Epithelial cell of esophagus (primary cell): ENCODE measurements around the gene IFT172.
"Not testable (repeated sequence)": the region's sequence is repeated elsewhere in the genome, so short reads cannot be mapped to it uniquely, and the experiment has no call there.

Experiments
- DNase-seq: peaks from one replicate; pipeline ENCODE4 v3.0.0; 2010; ENCODE audit warnings: low read depth
- H3K4me3 ChIP-seq: 2 replicates; pipeline ENCODE4 v1.5.1; 2011; ENCODE audit warnings: mild to moderate bottlenecking, low read length, control low read depth
- TF ChIP-seq, protein P1 (sequence below): IDR thresholded peaks from 2 replicates; pipeline ENCODE4 v1.5.1; 2011; ENCODE audit warnings: low read depth, mild to moderate bottlenecking, low read length, control low read depth, inconsistent platforms; ENCODE audit not compliant: insufficient read depth; ENCODE audit errors: missing control alignments

Gene IFT172, protein sequence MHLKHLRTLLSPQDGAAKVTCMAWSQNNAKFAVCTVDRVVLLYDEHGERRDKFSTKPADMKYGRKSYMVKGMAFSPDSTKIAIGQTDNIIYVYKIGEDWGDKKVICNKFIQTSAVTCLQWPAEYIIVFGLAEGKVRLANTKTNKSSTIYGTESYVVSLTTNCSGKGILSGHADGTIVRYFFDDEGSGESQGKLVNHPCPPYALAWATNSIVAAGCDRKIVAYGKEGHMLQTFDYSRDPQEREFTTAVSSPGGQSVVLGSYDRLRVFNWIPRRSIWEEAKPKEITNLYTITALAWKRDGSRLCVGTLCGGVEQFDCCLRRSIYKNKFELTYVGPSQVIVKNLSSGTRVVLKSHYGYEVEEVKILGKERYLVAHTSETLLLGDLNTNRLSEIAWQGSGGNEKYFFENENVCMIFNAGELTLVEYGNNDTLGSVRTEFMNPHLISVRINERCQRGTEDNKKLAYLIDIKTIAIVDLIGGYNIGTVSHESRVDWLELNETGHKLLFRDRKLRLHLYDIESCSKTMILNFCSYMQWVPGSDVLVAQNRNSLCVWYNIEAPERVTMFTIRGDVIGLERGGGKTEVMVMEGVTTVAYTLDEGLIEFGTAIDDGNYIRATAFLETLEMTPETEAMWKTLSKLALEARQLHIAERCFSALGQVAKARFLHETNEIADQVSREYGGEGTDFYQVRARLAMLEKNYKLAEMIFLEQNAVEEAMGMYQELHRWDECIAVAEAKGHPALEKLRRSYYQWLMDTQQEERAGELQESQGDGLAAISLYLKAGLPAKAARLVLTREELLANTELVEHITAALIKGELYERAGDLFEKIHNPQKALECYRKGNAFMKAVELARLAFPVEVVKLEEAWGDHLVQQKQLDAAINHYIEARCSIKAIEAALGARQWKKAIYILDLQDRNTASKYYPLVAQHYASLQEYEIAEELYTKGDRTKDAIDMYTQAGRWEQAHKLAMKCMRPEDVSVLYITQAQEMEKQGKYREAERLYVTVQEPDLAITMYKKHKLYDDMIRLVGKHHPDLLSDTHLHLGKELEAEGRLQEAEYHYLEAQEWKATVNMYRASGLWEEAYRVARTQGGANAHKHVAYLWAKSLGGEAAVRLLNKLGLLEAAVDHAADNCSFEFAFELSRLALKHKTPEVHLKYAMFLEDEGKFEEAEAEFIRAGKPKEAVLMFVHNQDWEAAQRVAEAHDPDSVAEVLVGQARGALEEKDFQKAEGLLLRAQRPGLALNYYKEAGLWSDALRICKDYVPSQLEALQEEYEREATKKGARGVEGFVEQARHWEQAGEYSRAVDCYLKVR (N-terminal part only)

DNA sequence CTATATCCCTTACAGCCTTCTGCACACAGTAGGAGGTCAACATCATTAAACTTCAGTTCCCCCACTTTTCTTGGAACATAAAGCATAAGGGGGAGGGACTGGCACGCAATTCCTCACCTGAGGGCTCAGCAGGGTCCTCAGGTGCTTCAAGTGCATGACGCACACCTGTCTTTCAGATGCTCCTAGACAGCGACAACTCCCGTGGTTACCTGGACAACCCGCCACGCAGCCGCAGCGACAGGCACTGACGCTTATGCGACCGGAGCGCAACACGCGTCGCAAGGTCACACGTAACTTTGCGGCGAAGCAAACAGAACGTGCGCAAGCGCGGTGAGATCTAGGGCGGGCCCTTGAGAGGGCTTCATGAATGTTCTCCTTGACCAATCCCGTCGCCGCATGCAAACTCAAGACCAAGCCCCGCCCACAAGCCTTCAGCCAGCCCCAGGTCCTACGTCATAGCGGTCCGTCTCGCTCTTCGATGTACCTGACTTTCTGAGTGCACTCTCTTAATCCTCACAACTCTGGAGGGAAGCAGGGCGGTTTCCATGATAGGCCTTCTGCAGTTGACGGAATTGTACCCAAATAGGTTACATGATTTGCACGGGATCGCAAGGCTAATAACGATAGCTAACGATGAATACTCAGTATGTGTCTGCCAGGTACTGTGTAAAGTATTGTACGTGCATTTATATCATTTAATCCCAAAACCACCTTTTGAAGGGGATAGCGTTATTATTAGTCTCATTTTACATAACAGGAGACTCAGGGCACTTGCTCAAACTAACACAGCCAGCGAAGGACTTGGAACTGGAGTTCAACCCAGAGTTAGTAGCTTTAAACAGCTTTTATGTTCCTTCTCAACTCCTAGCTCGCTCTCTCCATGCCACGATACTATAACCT lies at the start of gene IFT172:
Gene IFT172, minus strand, starts transcription at position 246 of the 900 bp plus-strand sequence. Its CDS starts 90 bp downstream, at position 156.
- peak within 1 kb of the TSS; percentile 68 for H3K4me3 ChIP-seq
- DNase-seq, result peak; percentile 100
- TF ChIP-seq, protein P1, sequence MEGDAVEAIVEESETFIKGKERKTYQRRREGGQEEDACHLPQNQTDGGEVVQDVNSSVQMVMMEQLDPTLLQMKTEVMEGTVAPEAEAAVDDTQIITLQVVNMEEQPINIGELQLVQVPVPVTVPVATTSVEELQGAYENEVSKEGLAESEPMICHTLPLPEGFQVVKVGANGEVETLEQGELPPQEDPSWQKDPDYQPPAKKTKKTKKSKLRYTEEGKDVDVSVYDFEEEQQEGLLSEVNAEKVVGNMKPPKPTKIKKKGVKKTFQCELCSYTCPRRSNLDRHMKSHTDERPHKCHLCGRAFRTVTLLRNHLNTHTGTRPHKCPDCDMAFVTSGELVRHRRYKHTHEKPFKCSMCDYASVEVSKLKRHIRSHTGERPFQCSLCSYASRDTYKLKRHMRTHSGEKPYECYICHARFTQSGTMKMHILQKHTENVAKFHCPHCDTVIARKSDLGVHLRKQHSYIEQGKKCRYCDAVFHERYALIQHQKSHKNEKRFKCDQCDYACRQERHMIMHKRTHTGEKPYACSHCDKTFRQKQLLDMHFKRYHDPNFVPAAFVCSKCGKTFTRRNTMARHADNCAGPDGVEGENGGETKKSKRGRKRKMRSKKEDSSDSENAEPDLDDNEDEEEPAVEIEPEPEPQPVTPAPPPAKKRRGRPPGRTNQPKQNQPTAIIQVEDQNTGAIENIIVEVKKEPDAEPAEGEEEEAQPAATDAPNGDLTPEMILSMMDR, result no peak

DNA sequence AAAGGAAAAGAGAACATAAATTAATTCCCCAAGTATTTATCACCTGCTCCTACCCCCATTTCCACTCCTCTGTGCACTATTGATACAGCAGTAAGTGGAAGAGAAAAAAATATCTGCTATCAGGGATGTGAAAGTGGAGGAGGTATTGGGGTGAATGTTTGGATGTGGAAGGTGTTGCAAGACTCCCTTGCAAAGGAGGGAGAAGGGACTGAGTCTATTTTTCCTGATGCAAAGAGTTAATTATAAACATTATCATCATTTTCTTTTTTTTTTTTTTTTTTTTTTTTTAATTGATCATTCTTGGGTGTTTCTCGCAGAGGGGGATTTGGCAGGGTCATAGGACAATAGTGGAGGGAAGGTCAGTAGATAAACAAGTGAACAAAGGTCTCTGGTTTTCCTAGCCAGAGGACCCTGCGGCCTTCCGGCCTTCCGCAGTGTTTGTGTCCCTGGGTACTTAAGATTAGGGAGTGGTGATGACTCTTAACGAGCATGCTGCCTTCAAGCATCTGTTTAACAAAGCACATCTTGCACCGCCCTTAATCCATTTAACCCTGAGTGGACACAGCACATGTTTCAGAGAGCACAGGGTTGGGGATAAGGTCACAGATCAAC lies 49.4 kb upstream of the IFT172 start:
- not testable (repeated sequence) for H3K4me3 ChIP-seq, DNase-seq

DNA sequence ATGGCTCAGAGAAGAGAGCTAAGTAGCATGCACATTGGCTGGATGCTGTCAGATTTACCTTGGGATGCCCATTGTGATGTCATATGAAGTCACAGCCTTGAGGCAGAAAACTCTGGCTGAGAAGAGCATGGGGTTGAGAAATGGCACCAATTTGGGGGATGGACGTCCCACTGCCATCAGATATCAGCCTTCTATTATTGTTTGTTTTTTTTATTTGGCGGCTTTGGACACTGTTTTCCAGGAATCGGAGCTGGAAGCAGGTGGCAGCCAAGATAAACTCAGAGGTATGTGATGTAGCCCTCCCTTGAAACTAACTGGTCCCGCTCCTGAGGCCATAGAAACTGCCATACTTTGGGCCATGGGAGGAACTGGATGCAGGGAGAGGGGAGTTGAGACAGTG lies 47.7 kb upstream of the IFT172 start:
- no peak overlapping the region for H3K4me3 ChIP-seq
- no peak for DNase-seq
- TF ChIP-seq, protein P1, result no peak

DNA sequence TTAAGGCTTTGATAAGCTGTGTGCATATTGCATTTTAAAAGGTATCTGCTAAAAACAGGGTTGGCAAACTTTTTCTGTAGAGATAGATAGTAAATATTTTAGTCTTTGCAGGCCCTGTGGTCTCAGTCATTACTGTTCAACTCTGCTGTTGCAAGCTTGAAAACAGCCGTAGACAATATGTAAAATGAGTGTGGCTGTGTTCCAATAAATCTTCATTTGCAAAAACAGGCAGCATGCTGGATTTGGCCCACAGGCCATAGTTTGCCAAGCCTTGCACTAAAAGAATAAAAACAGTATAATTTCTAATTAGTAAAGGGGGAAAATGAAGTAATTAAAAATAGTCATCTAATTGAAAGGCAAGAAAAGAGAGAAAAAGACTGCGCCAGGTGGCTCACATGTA lies 42.4 kb upstream of the IFT172 start:
- TF ChIP-seq, protein P1, result no peak
- no peak for DNase-seq
- no peak overlapping the region for H3K4me3 ChIP-seq

DNA sequence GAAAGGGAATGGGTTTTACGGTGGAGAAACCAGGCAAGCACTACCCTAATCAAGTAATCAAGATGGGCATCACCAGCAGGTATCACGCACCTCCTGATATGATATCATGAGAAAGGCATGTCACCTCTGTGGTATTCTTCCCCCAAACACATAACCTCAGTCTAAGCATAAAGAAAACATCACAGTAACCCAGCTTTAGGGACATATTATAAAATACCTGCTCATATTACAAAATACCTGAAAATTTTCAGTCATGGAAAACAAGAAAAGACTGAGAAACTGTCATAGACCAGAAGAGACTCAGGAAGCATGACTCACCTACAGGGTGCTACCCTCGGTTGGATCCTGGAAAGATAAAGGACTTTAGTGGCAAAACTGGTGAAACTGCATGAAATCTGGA lies 37.6 kb upstream of the IFT172 start:
- TF ChIP-seq, protein P1, result no peak
- peak; percentile 53 for DNase-seq
- no peak overlapping the region for H3K4me3 ChIP-seq

DNA sequence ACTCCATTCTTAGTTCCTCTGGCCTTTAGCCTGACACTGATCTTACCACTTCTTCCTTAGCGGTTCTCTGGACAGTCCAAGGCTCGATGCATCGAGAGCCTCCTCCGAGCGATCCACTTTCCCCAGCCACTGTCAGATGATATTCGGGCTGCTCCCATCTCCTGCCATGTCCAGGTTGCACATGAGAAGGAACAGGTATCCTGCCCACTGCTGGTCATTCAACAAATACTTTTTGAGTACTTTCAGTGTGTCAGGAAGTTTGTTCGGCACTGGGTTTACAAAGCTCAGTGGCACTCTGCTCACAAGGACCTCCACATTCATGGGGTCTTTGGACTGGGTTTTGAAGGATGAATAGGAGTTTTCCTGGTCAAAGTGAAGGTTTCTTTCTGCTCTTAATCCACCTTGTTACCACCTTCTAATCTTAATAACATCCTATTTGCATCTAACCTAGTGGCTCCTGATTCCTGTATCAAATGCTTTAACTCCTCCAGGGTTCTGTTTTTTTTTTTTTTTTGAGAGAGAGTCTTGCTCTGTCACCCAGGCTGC lies 32.9 kb upstream of the IFT172 start:
- TF ChIP-seq, protein P1, result no peak
- DNase-seq, result no peak
- H3K4me3 ChIP-seq, result no peak overlapping the region
